ENCODE data around the gene CTU2. TPM values are rescaled to one million over a fixed set of nuclear protein-coding genes. Genes with fewer than 3 reads are reported as not detected.

Gene CTU2
- total and polyA plus RNA-seq, 2 of the 8 experiments (the other 6 are each of a cell fraction or from before 2014, with no cell fraction given): 32.7 to 42.9 TPM

GRCh38 chr16:88705801-88706228 lies 488 bp upstream of the CTU2 start:
- Histone ChIP-seq H2BK120ac (replicated peaks; ENCODE audit: low read depth, low read length) (no peak overlapping the region), H2BK15ac (ENCODE audit: low read length) (no peak overlapping the region), H2BK20ac (ENCODE audit: low read length) (no peak overlapping the region), H3K4me2 (ENCODE audit: insufficient read depth in 1 of 2, low read depth in 2 of 2, low read length in 2 of 2) (peak overlapping the region; percentile 69 to 98), H3K18ac (ENCODE audit: extremely low read depth, low read length) (no peak overlapping the region), H3K79me1 (ENCODE audit: low read depth, low read length) (peaks cover 12% of the 10 kb centered on the region), H3K56ac (replicated peaks; ENCODE audit: insufficient read length, low read depth, low read length) (no peak overlapping the region), H3K36me3 (ENCODE audit: control insufficient read depth in 2 of 4, insufficient read depth in 4 of 4, low read length in 3 of 4) (no peaks in the 10 kb centered on the region), H3K9me3 (ENCODE audit: insufficient read depth in 2 of 2, low read depth in 1 of 2, low read length in 1 of 2) (no peaks in the 10 kb centered on the region), H4K91ac (replicated peaks; ENCODE audit: insufficient read length, low read length) (no peak overlapping the region), H2BK12ac (ENCODE audit: low read depth, low read length) (no peak overlapping the region), H3K14ac (ENCODE audit: insufficient read length) (no peak overlapping the region), H3K79me2 (ENCODE audit: control insufficient read depth in 1 of 2, insufficient read depth in 2 of 2, low read length in 2 of 2) (peaks cover 0 to 39% of the 10 kb centered on the region in 2 experiments; a peak in 2 of 4 replicates), H2AK5ac (ENCODE audit: low read depth, low read length) (no peak overlapping the region), H4K5ac (ENCODE audit: insufficient read length, low read depth, low read length) (no peak overlapping the region), H3K27me3 (replicated peaks in 1 of 4; ENCODE audit: control insufficient read depth in 3 of 4, extremely low read depth in 1 of 4, insufficient read depth in 3 of 4, low read length in 3 of 4) (no peaks in the 10 kb centered on the region), H3K23me2 (ENCODE audit: low read depth, low read length) (peaks cover 15% of the 10 kb centered on the region; the same call in 1 of the 2 replicates), H2BK5ac (ENCODE audit: low read depth, low read length) (no peak overlapping the region), H3K4me1 (replicated peaks in 1 of 4; ENCODE audit: control insufficient read depth in 3 of 4, insufficient read depth in 4 of 4, low read length in 3 of 4) (peaks cover 0 to 6% (median 3%) of the 10 kb centered on the region in 4 experiments; a peak in 4 of 7 replicates), H3K27ac (ENCODE audit: low read depth, low read length) (no peak overlapping the region; the same call in 1 of the 2 replicates), H3K4ac (replicated peaks; ENCODE audit: insufficient read length, low read depth, low read length) (no peak overlapping the region), H2AFZ (ENCODE audit: low read length) (no peak overlapping the region), H3K23ac (ENCODE audit: insufficient read length) (no peak overlapping the region), H3K9ac (replicated peaks in 1 of 4; ENCODE audit: extremely low read depth in 1 of 4, low read depth in 3 of 4, low read length in 3 of 4) (peak overlapping the region; percentile 55 to 94 (median 84); a peak in 6 of 7 replicates), H4K20me1 (replicated peaks in 1 of 2; ENCODE audit: control insufficient read depth in 1 of 2, insufficient read depth in 2 of 2, low read length in 2 of 2) (peaks cover 1 to 4% of the 10 kb centered on the region in 2 experiments), H4K8ac (ENCODE audit: extremely low read depth, insufficient read depth, low read length) (peak overlapping the region; percentile 79), H3K4me3 (ENCODE audit: extremely low read depth in 1 of 4, insufficient read depth in 2 of 4, low read depth in 3 of 4, low read length in 4 of 4) (peak overlapping the region; percentile 86 to 100 (median 92))
- WGBS, 2 experiments (ENCODE audit: extremely low coverage in 1 of 2, insufficient coverage in 1 of 2, insufficient read length in 1 of 2, insufficient replicate concordance in 2 of 2, low coverage in 1 of 2, low lambda C conversion rate in 2 of 2, missing lambda C conversion rate in 1 of 2): 4% methylated on average over 28 of the region's 57 CpGs; no CpG with 5 or more reads in 1 of the 2 experiments
- ChIA-PET POLR2A (ENCODE audit: partially characterized antibody) (interaction anchor here (1.1 to 2.3 kb wide), 3 partner anchors 9 to 21 kb away, joined by 5 to 8 read pairs (median 6); partner anchors contain the start of gene SNAI3), CTCF (ENCODE audit: partially characterized antibody) (interaction anchor here (0.8 to 3.3 kb wide), 7 partner anchors 10 to 57 kb away, joined by 3 to 14 read pairs (median 5); no protein-coding TSS in a partner anchor)
- FAIRE-seq: no peak
- DNase-seq (ENCODE audit: low read depth in 1 of 2, low spot score in 2 of 2): no peak
- TF ChIP-seq YY1 (IDR thresholded peaks at IDR 0.05; ENCODE audit: low read depth, low read length): no peak
- TF ChIP-seq ATF2 (IDR thresholded peaks at IDR 0.05; ENCODE audit: low read length): no peak
- TF ChIP-seq RBBP5 (IDR thresholded peaks at IDR 0.05; ENCODE audit: borderline replicate concordance, low read depth, low read length): no peak
- TF ChIP-seq ATF3 (IDR thresholded peaks at IDR 0.05; ENCODE audit: insufficient read depth, low read depth, low read length): no peak
- no peak for TF ChIP-seq SP1 (IDR thresholded peaks at IDR 0.05; ENCODE audit: low read depth, low read length)
- no peak for TF ChIP-seq BCL11A (IDR thresholded peaks at IDR 0.05; ENCODE audit: low read depth in 2 of 2, low read length in 2 of 2)
- TF ChIP-seq RAD21 (IDR thresholded peaks at IDR 0.05 in 1 of 2, conservative IDR thresholded peaks at IDR 0.05 in 1 of 2; ENCODE audit: low read depth in 2 of 2, low read length in 2 of 2): no peak
- no peak for TF ChIP-seq KDM1A (IDR thresholded peaks at IDR 0.05; ENCODE audit: borderline replicate concordance, low read length)
- no peak for TF ChIP-seq RNF2 (IDR thresholded peaks at IDR 0.05; ENCODE audit: borderline replicate concordance, low read depth, low read length, missing control alignments, poor library complexity, severe bottlenecking)
- TF ChIP-seq KDM5A (IDR thresholded peaks at IDR 0.05; ENCODE audit: low read length): no peak

Data from H1 (cell line).